Measurements from ENCODE around the gene RPS6KA5.

Gene RPS6KA5

DNA sequence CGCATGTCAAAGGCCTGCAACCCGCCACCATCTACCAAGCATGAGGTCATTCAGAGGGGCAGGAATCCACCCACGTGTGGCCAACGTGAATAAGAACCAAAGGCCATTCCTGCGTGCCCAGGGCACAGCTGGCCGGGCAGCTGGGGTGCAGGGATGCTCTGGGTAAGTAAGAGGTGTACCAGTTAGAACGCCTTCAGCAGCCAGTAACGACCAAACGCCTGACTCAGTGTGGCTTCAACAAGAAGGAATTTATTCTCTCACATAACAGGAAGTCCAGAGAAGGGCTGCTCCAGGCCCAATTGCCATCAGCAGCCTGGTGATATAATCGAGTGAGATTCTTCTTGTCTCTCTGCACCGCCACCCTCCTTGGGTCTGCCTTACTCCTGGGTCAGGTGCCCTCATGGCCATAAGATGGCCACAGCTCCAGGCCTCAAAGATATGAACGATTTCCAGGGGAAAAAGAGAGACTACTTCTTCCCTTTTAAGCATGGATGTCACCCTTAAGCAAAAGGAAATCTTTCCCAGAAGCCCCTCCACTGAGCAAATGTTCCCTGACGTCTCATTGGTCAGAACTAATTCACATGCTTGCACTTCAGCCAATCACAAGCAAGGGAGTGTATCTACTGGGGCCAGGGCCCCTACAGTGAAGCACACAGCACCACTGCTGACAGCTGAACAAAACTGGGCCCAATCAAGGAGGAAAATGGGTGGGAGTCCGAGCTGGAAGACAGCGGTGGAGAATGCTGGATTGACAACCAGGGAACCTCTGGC lies 251.5 kb downstream of the RPS6KA5 start:
- DNase-seq (ENCODE audit: low read depth in 2 of 2), result no peak

DNA sequence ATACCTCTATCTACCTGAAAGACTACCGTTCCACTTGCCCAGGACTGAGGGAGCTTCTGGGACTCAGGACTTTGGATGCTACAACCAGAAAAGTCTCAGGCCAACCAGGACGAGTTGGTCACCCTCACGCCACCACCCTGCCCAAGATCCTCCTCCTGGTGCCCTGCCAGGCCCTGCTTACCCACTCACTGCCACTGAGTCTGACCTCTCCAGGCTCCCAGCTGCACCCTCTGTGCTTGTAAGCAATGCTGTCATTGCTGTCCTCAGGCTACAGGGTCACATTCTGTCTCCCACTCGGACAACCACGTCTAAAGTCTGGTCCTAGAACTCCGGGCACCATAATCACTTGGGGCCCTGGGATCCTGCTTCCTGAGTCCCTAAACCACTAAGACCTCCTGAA lies 253.4 kb downstream of the RPS6KA5 start:
- DNase-seq (ENCODE audit: low read depth in 2 of 2), result no peak

DNA sequence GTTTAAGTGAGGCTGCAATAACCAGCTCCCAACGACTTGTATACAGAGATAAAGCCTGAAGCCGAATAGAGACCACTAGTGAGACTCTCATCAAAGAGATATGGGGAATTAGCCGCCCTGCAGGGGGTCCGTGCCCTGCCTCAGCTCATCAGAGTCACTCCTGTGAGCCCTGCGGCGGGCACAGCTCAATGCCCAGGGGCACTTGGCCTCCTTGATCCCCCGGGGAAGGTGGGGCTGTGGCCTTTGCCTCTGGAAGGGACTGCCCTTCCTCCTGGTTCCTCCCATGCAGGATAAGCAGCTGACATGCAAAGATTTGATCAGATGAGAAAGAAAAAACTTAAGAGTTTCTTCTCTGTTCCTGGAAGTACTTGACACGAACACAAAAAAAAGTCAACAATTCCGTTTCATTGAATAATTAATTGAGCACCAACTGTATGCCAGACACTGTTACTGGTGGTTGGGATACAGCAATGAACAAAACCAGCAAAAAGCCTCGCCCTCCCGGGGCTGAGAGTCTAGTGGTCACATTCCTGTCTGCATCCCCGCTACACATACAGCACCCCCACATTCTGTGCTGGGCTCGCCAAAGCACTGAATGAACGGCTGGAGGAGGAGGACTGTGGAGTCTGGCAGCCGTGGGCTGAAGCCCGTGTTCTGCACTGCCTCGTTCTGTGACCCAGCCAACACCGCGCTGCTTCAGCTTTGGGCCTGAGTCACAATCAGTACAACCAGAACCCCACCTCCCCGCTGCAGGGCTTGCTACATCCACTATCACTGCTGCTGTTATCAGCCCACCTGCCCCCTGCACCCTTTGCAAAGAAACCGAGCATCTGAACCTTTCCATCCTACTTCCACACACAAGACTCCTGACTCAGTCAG lies 254.5 kb downstream of the RPS6KA5 start:
- no peak for DNase-seq (ENCODE audit: low read depth in 2 of 2)

DNA sequence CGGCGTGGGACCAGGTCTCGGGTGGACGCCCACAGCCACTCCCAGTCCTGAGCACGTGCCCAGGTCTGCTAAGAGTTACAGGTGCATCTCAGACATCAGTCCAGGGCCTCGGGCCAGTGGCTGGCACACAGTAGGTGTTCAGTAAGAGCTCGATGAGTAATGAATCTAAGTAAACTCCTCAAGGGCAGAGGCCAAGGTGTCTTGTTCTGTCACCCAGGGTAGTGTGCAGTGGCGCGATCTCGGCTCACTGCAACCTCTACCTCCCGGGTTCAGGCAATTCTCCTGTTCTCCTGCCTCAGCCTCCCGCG lies 255.4 kb downstream of the RPS6KA5 start:
- DNase-seq (ENCODE audit: low read depth in 2 of 2), result no peak

DNA sequence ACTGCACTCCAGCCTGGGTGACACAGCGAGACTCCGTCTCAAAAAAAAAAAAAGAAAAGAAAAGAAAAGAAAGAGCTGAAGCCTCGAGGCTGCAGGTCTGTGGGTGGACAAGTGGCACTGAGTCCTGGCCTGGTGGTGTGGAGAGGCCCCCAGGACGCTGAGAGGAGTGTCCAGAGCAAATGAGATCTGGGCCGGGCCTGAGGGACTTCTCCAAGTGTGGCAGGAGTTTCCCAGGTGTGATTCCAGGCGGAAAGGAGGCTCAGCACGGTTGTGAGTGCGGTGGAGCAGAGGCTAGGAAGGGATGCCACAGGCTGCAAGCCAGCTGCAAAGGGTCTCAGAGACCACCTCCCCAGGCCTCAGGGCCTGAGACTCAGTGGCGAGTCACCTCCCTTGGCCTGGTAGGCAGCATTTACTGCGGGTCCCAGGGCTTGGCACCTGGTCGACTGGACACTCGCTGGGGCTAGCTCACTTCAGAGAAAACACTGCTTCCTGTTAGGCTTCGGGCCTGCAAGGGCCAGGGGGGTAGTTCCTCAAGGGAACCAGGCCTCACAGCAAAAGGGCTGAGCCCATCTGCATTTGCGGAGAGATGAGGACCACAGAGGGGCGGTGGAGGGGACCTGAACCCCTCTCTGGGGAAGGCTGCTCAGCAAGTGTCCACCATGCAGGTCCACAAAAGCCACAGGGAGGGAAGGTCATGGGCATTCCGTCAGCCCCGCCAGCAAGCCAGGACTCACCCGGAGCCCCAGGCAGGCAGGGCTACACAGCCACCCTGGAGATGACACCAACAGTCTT lies 256.0 kb downstream of the RPS6KA5 start:
- DNase-seq (ENCODE audit: low read depth in 2 of 2), result no peak

DNA sequence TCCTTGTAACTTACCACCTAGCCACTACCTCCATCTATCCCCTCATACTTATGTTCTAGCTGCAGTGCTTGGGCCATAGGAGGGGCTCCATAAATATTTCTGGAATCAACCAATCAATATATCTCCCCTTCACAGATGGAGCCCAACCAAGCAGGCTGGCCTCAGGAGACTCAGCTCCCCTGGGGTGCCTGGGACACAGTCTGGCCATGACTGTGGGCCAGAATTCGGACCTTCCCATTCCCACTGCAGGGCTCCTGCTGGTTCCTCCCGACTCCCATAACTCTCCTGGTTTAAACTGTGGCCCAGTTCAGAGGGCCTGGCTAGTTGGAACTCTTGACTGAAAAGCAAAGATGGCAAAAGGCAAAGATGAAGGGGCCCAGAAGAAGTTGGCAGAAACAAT lies 257.2 kb downstream of the RPS6KA5 start:
- DNase-seq (ENCODE audit: low read depth in 2 of 2), result no peak

DNA sequence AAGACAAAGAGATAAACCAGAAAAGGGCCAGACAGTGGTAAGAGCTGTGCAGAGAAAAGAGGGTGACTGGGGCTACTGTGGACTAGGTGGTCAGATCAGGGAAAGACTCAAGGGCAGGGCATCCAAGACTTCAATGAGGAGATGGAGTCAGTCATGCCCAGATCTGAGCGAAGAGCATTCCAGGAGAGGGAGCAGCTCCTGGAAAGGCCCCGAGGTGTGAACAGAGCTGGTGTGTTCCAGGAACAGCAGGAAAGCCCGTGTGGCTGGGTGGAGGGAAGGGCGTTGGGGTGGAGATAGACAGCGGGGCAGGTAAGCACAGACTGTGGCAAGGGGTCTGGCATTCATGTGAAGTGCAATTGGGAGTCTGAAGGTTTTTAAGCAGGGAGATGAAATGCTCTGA lies 261.0 kb downstream of the RPS6KA5 start:
- no peak for DNase-seq (ENCODE audit: low read depth in 2 of 2)

DNA sequence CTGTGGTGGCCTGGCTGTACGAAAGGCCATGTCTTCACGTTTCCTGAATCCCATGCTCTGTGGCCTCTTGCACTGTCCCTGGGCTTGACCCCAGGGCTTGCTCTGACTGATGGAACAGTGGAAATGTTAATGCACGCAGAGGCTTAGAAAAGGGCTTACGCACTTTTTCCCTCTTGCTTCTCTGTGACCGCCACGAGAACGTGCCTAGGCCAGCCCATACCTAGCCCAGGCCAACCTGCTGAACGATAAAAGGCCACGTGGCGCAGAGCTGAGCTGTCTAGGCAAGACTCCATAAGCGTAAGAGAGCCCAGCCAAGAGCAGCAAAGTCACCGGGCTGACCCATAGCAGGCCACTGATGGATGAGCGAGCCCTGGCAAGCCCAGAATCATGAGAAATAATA lies 262.5 kb downstream of the RPS6KA5 start:
- no peak for DNase-seq (ENCODE audit: low read depth in 2 of 2)

Data from stimulated activated CD8-positive, alpha-beta memory T cell treated with anti-CD3 and anti-CD28 coated beads, Interleukin-7, amount 100 ng/mL, for 4 hours (primary cell).